MM.1S (cell line): ENCODE data around the gene R3HDML.

ENCODE experiments used
- DNase-seq: peaks from one replicate; pipeline ENCODE4 v3.0.0-alpha.2; 2015
- H2AFZ ChIP-seq: fragments of 300-600 bp; sonication (generic); 2 replicates; pipeline ENCODE4 v1.6.0; 2016; ENCODE audit warnings: antibody characterized with exemption, low read length
- H3F3A ChIP-seq: fragments of 300-600 bp; sonication (generic); 2 replicates; pipeline ENCODE4 v1.6.1; 2016; ENCODE audit warnings: mild to moderate bottlenecking, antibody characterized with exemption, low read length, moderate library complexity, mixed read lengths; ENCODE audit not compliant: insufficient read depth
- H3K27ac ChIP-seq: fragments of 300-600 bp; sonication (generic); 2 replicates; pipeline ENCODE4 v1.5.1; 2016; ENCODE audit warnings: mild to moderate bottlenecking, low read length
- H3K27me3 ChIP-seq: fragments of 300-600 bp; sonication (generic); replicated peaks from 2 replicates; pipeline ENCODE4 v1.6.0; 2016; ENCODE audit warnings: low read length; ENCODE audit not compliant: insufficient read depth
- H3K36me3 ChIP-seq: fragments of 300-600 bp; sonication (generic); replicated peaks from 2 replicates; pipeline ENCODE4 v1.6.1; 2016; ENCODE audit warnings: mild to moderate bottlenecking, low read length, mixed read lengths; ENCODE audit not compliant: insufficient read depth
- H3K4me1 ChIP-seq: fragments of 300-600 bp; sonication (generic); 2 replicates; pipeline ENCODE4 v1.6.1; 2016; ENCODE audit warnings: low read length, mixed read lengths
- H3K4me2 ChIP-seq: fragments of 300-600 bp; sonication (generic); 2 replicates; pipeline ENCODE4 v1.6.0; 2016; ENCODE audit warnings: low read depth, low read length
- H3K4me3 ChIP-seq: fragments of 300-600 bp; sonication (generic); 2 replicates; pipeline ENCODE4 v1.5.1; 2016; ENCODE audit warnings: low read length, mixed read lengths
- H3K79me2 ChIP-seq: fragments of 300-600 bp; sonication (generic); 2 replicates; pipeline ENCODE4 v1.6.1; 2016; ENCODE audit warnings: mixed run types, low read length, mixed read lengths
- H3K9ac ChIP-seq: fragments of 300-600 bp; sonication (generic); 2 replicates; pipeline ENCODE4 v1.6.1; 2016; ENCODE audit warnings: low read length, mixed read lengths
- H3K9me2 ChIP-seq: fragments of 300-600 bp; sonication (generic); replicated peaks from 2 replicates; pipeline ENCODE4 v1.6.1; 2016; ENCODE audit warnings: mild to moderate bottlenecking, low read length, mixed read lengths; ENCODE audit not compliant: insufficient read depth
- H3K9me3 ChIP-seq: fragments of 300-600 bp; sonication (generic); replicated peaks from 2 replicates; pipeline ENCODE4 v1.6.1; 2016; ENCODE audit warnings: mild to moderate bottlenecking, low read length, mixed read lengths; ENCODE audit not compliant: insufficient read depth
- H4K20me1 ChIP-seq: fragments of 300-600 bp; sonication (generic); 2 replicates; pipeline ENCODE4 v1.6.1; 2016; ENCODE audit warnings: mild to moderate bottlenecking, low read length, moderate library complexity, mixed read lengths; ENCODE audit not compliant: insufficient read depth
- EZH2 ChIP-seq: fragments of 300-600 bp; sonication (generic); optimal IDR thresholded peaks from 2 replicates; pipeline ENCODE3; 2017; ENCODE audit warnings: low read depth, mild to moderate bottlenecking, antibody characterized with exemption, low read length, mixed read lengths
- EZH2phosphoT487 ChIP-seq: fragments of 300-600 bp; sonication (generic); IDR thresholded peaks from 2 replicates; pipeline ENCODE4 v1.6.1; 2018; ENCODE audit warnings: antibody characterized with exemption, low read length
- TF ChIP-seq, protein P1 (sequence below): fragments of 300-600 bp; sonication (generic); IDR thresholded peaks from 2 replicates; pipeline ENCODE4 v1.5.1; 2016; ENCODE audit warnings: antibody characterized with exemption, low read length, mixed read lengths

The R3HDML gene

DNA sequence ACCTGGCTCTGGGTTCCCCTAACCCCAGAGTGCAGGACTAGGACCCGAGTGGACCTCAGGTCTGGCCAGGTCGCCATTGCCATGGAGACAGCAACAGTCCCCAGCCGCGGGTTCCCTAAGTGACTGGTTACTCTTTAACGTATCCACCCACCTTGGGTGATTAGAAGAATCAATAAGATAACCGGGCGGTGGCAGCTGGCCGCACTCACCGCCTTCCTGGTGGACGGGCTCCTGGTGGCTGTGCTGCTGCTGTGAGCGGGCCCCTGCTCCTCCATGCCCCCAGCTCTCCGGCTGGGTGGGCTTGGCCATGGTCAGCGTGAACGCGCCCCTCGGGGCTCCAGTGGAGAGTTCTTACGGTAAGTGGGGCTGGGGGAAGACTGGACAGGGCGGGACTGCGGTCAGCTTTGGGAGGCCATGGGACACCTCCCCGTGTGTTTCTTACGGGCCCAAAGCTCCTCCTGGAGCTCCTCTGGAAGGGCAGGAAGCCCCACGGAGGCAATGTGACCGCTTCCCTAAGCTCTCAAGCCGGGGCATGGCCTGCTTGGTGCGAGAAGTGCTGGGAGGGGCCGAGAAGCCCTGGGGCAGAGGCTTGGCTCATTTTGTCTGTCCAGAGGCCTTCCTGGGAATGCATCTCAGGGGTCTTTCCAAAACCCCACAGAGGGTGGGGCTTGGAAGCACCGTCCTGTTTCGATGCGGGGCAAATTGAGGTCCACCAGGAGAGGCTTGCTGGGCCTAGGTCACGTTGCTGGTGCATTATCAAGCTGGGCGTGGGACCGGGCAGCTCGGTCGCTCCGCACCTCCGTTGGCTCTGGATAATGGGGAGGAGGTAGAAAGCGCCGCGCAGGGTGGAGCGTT is 18.9 kb downstream of the R3HDML start, which contains the start of gene HNF4A:
Gene HNF4A (plus strand): TSS at position 202 of the 855 bp plus-strand sequence. CDS start 106 bp downstream, at position 308.
- TF ChIP-seq EZH2phosphoT487, result no peak
- no peak for TF ChIP-seq EZH2
- TF ChIP-seq, protein P1, sequence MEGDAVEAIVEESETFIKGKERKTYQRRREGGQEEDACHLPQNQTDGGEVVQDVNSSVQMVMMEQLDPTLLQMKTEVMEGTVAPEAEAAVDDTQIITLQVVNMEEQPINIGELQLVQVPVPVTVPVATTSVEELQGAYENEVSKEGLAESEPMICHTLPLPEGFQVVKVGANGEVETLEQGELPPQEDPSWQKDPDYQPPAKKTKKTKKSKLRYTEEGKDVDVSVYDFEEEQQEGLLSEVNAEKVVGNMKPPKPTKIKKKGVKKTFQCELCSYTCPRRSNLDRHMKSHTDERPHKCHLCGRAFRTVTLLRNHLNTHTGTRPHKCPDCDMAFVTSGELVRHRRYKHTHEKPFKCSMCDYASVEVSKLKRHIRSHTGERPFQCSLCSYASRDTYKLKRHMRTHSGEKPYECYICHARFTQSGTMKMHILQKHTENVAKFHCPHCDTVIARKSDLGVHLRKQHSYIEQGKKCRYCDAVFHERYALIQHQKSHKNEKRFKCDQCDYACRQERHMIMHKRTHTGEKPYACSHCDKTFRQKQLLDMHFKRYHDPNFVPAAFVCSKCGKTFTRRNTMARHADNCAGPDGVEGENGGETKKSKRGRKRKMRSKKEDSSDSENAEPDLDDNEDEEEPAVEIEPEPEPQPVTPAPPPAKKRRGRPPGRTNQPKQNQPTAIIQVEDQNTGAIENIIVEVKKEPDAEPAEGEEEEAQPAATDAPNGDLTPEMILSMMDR, result no peak

DNA sequence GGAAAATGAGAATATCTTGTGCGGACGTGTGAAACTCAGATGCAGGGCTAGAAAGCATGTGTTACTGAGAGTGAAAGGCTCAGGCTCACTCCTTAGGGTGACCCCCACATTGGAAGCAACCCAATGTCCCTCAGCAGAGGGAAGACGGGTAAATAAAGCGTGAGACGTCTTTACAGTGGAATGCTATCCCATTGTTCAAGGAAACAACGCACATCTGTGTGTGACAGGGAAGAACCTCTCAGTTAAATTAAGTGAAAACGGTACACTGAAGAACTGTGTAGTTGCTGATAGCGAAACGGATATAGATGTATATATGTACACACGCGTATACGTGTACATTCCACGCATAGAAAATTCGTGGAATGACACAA is 19.5 kb downstream of the R3HDML start:
- H3K4me2 ChIP-seq, result no peak overlapping the region
- DNase-seq, result no peak
- H3K4me1 ChIP-seq, result peaks cover 23% of the 10 kb centered on the region
- no peak overlapping the region for H3K4me3 ChIP-seq
- H3K36me3 ChIP-seq, result no peaks in the 10 kb centered on the region
- no peaks in the 10 kb centered on the region for H3K27me3 ChIP-seq
- H3K9ac ChIP-seq, result no peak overlapping the region
- H4K20me1 ChIP-seq, result no peaks in the 10 kb centered on the region
- H3K27ac ChIP-seq, result no peak overlapping the region
- H3F3A ChIP-seq, result peaks cover 20% of the 10 kb centered on the region
- no peak overlapping the region for H2AFZ ChIP-seq
- TF ChIP-seq EZH2phosphoT487 (no peak), EZH2 (no peak)
- TF ChIP-seq, protein P1, result no peak
- H3K9me2 ChIP-seq, result no peaks in the 10 kb centered on the region
- no peaks in the 10 kb centered on the region for H3K79me2 ChIP-seq
- H3K9me3 ChIP-seq, result no peaks in the 10 kb centered on the region

More for the DNA sequence above, 18.9 kb downstream of the R3HDML start, which contains the start of gene HNF4A:
- H3K79me2 ChIP-seq, result no peaks in the 10 kb centered on the region
- H3K9me3 ChIP-seq, result no peaks in the 10 kb centered on the region
- H3K4me1 ChIP-seq, result peaks cover 23% of the 10 kb centered on the region
- H3K27me3 ChIP-seq, result no peaks in the 10 kb centered on the region
- peak within 1 kb of the TSS; percentile 43; the same call in 1 of the 2 replicates for H3K27ac ChIP-seq
- no peak for DNase-seq
- no peak within 1 kb of the TSS for H3K9ac ChIP-seq
- H3K4me3 ChIP-seq, result no peak within 1 kb of the TSS
- peak within 1 kb of the TSS; percentile 32; the same call in 1 of the 2 replicates for H2AFZ ChIP-seq
- H3F3A ChIP-seq, result peaks cover 20% of the 10 kb centered on the region
- H3K36me3 ChIP-seq, result no peaks in the 10 kb centered on the region
- H3K4me2 ChIP-seq, result peak within 1 kb of the TSS; percentile 17; the same call in 1 of the 2 replicates
- no peaks in the 10 kb centered on the region for H4K20me1 ChIP-seq
- H3K9me2 ChIP-seq, result no peaks in the 10 kb centered on the region

GRCh38 chr20:44357020-44357419 is 20.2 kb downstream of the R3HDML start:
- DNase-seq, result no peak
- TF ChIP-seq, protein P1, result no peak
- TF ChIP-seq EZH2 (no peak), EZH2phosphoT487 (no peak)

More at GRCh38 chr20:44357020-44357419, 20.2 kb downstream of the R3HDML start:
- no peak overlapping the region for H3K4me2 ChIP-seq
- no peak overlapping the region for H3K27ac ChIP-seq
- no peaks in the 10 kb centered on the region for H3K9me2 ChIP-seq
- no peak overlapping the region for H3K4me3 ChIP-seq
- no peaks in the 10 kb centered on the region for H3K36me3 ChIP-seq
- H3K27me3 ChIP-seq, result no peaks in the 10 kb centered on the region
- H3K9ac ChIP-seq, result no peak overlapping the region
- H3K4me1 ChIP-seq, result peaks cover 18% of the 10 kb centered on the region
- no peak overlapping the region for H2AFZ ChIP-seq
- no peaks in the 10 kb centered on the region for H4K20me1 ChIP-seq
- H3K9me3 ChIP-seq, result no peaks in the 10 kb centered on the region
- H3F3A ChIP-seq, result peaks cover 14% of the 10 kb centered on the region
- H3K79me2 ChIP-seq, result no peaks in the 10 kb centered on the region
